Upper lobe of left lung (tissue), 4 donors: ENCODE measurements around the gene CADPS.

Experiments used
- EP300 ChIP-seq, 4 donors: sonication (generic); formaldehyde crosslinking; IDR thresholded peaks; one replicate each; pipeline ENCODE4 v1.5.1; 2017; ENCODE audit warnings: antibody characterized with exemption in 4 of 4, control low read depth in 2 of 4
- POLR2A ChIP-seq, 4 donors: fragments of 450-650 bp; IDR thresholded peaks; one replicate each; pipeline ENCODE4 v1.5.1; 2016 to 2017; ENCODE audit warnings: antibody characterized with exemption in 4 of 4, mild to moderate bottlenecking in 2 of 4
- TF ChIP-seq, protein P1 (sequence below), 6 experiments: fragments of 450-650 bp in 4 of 6; fragments of 200-600 bp in 2 of 6; sonication (generic) in 2 of 6; IDR thresholded peaks; one replicate each; pipeline ENCODE4 v1.5.1; 2016 to 2019; ENCODE audit warnings: antibody characterized with exemption in 6 of 6

DNA sequence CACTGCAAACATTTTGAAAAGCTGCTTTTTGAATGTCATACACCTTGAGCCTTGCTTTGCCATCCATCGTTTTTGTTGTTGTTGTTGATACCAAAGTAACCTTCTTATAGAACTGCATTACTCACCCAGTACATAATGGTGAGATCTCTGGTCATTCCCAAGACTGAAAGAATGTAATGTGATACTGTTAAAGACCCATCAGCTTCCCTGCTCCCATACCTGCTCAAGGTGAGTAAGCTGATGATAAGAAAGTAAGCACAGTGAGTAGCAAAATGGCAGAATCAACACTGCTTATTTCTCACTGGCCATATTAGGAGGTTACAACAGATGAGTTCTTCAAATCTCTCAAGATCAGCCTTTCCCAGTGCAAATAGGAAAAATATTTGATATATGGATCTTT lies 89.8 kb downstream of the CADPS start:
- TF ChIP-seq POLR2A (IDR thresholded peaks at IDR 0.05) (no peak), EP300 (IDR thresholded peaks at IDR 0.05) (no peak)
- TF ChIP-seq, protein P1, sequence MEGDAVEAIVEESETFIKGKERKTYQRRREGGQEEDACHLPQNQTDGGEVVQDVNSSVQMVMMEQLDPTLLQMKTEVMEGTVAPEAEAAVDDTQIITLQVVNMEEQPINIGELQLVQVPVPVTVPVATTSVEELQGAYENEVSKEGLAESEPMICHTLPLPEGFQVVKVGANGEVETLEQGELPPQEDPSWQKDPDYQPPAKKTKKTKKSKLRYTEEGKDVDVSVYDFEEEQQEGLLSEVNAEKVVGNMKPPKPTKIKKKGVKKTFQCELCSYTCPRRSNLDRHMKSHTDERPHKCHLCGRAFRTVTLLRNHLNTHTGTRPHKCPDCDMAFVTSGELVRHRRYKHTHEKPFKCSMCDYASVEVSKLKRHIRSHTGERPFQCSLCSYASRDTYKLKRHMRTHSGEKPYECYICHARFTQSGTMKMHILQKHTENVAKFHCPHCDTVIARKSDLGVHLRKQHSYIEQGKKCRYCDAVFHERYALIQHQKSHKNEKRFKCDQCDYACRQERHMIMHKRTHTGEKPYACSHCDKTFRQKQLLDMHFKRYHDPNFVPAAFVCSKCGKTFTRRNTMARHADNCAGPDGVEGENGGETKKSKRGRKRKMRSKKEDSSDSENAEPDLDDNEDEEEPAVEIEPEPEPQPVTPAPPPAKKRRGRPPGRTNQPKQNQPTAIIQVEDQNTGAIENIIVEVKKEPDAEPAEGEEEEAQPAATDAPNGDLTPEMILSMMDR (IDR thresholded peaks at IDR 0.05) = no peak
